A673 (cell line): ENCODE measurements around the gene NFIC. TPM values are rescaled to one million over a fixed set of nuclear protein-coding genes. Genes with fewer than 3 reads are reported as not detected.

Experiments
- BruUV-seq: library from RNA; stranded (reverse); fragments of 400-500 nt; replicated peaks from 2 replicates; lab custom pipeline; 2021; lab: Mats Ljungman, UMichigan
- CTCF ChIA-PET: fragments of 300-600 bp; sonication (Branson Sonifier 250); formaldehyde crosslinking; loops from one replicate; lab custom pipeline; 2022; ENCODE audit warnings: antibody characterized with exemption; lab: Charles Lee
- POLR2A ChIA-PET: fragments of 300-600 bp; sonication (Branson Sonifier 250); formaldehyde crosslinking; loops from one replicate; lab custom pipeline; 2022; ENCODE audit warnings: antibody characterized with exemption; ENCODE audit not compliant: low non-redundant PET; lab: Charles Lee
- DNase-seq: peaks from one replicate; pipeline ENCODE4 v3.0.0-alpha.2; 2015; ENCODE audit warnings: low spot score
- H3K27ac ChIP-seq: fragments of 200-600 bp; sonication (generic); 2 replicates; pipeline ENCODE4 v1.5.1; 2016; ENCODE audit warnings: mixed run types, low read depth, mild to moderate bottlenecking, mixed read lengths, antibody characterized with exemption, low read length; ENCODE audit not compliant: poor library complexity, severe bottlenecking
- H3K27me3 ChIP-seq: fragments of 200-600 bp; sonication (generic); replicated peaks from 2 replicates; pipeline ENCODE4 v1.6.1; 2017; ENCODE audit warnings: mixed run types, low read depth, mild to moderate bottlenecking, mixed read lengths, antibody characterized with exemption, low read length; ENCODE audit not compliant: insufficient read depth, poor library complexity
- H3K36me3 ChIP-seq: fragments of 200-600 bp; sonication (generic); 2 replicates; pipeline ENCODE4 v1.6.1; 2016; ENCODE audit warnings: mixed run types, mild to moderate bottlenecking, mixed read lengths, antibody characterized with exemption, low read length; ENCODE audit not compliant: insufficient read depth, poor library complexity, severe bottlenecking
- H3K4me1 ChIP-seq: fragments of 200-600 bp; sonication (generic); 2 replicates; pipeline ENCODE4 v1.6.1; 2017; ENCODE audit warnings: mixed run types, mild to moderate bottlenecking, mixed read lengths, antibody characterized with exemption, low read length; ENCODE audit not compliant: insufficient read depth, poor library complexity, severe bottlenecking
- H3K4me3 ChIP-seq: fragments of 200-600 bp; sonication (generic); 2 replicates; pipeline ENCODE4 v1.5.1; 2016; ENCODE audit warnings: low read depth, mixed run types, mild to moderate bottlenecking, mixed read lengths, low read length; ENCODE audit not compliant: poor library complexity, severe bottlenecking
- H3K9me3 ChIP-seq: fragments of 200-600 bp; sonication (generic); 2 replicates; pipeline ENCODE4 v1.6.1; 2016; ENCODE audit warnings: mixed run types, low read depth, mild to moderate bottlenecking, mixed read lengths, antibody characterized with exemption, low read length; ENCODE audit not compliant: poor library complexity, severe bottlenecking
- CTCF ChIP-seq: fragments of 300-800, 200-600 bp; sonication (generic); conservative IDR thresholded peaks from 2 replicates; pipeline ENCODE4 v1.5.1; 2017; ENCODE audit warnings: low read depth, mild to moderate bottlenecking, antibody characterized with exemption, low read length, moderate library complexity, mixed read lengths
- EZH2 ChIP-seq: fragments of 200-600 bp; sonication (generic); IDR thresholded peaks from 2 replicates; pipeline ENCODE4 v1.6.1; 2017; ENCODE audit warnings: borderline replicate concordance, low read depth, mild to moderate bottlenecking, mixed read lengths, antibody characterized with exemption, low read length; ENCODE audit not compliant: poor library complexity, severe bottlenecking
- intact Hi-C: fragments of 100-400 bp; cut with micrococcal nuclease; formaldehyde crosslinking; loops from one replicate; pipeline ENCODE4 v1.10.0; 2022; ENCODE audit not compliant: unreplicated experiment
- total RNA-seq: library from RNA; stranded (reverse); gene quantifications from 2 replicates; pipeline ENCODE4 v1.2.3, GENCODE V29; 2021

The NFIC gene
- total RNA-seq, 1 experiment from 2014 or later, result 112 TPM

GRCh38 chr19:3475449-3475848 is 109.1 kb downstream of the NFIC start:
- peaks cover under 1% of the 10 kb centered on the region for H3K27me3 ChIP-seq
- no TSS peak for BruUV-seq
- DNase-seq, result no peak
- H3K4me1 ChIP-seq, result no peaks in the 10 kb centered on the region
- POLR2A ChIA-PET, result no interaction called here
- no peaks in the 10 kb centered on the region for H3K9me3 ChIP-seq
- intact Hi-C loops, result no loop called here
- no peak for TF ChIP-seq EZH2
- no peak for TF ChIP-seq CTCF
- H3K4me3 ChIP-seq, result no peak overlapping the region
- CTCF ChIA-PET, result no interaction called here
- H3K27ac ChIP-seq, result no peak overlapping the region
- no peaks in the 10 kb centered on the region for H3K36me3 ChIP-seq

DNA sequence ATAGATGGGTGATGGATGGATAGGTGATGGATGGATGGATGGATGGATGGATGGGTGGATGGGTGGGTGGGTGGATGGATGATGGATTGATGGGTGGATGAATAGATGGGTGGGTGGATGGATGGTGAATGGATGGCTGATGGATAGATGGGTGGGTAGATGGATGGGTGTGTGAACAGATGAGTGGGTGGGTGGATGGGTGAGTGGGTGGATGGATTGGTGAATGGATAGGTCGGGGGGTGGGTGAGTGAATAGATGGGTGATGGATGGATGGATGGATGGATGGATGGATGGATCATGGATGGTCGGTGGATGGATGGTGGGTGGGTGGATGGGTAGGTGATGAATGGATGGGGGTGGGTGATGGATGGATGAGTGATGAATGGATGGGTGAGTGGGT is 110.4 kb downstream of the NFIC start:
- DNase-seq, result no peak
- no peak overlapping the region for H3K4me3 ChIP-seq
- H3K27me3 ChIP-seq, result peaks cover 12% of the 10 kb centered on the region
- BruUV-seq, result no TSS peak
- no peaks in the 10 kb centered on the region for H3K4me1 ChIP-seq
- H3K36me3 ChIP-seq, result no peaks in the 10 kb centered on the region
- ChIA-PET CTCF (interaction anchor here (1.0 kb wide), 1 partner anchor 8 kb away, joined by 3 read pairs; no protein-coding TSS in a partner anchor), POLR2A (no interaction called here)
- H3K9me3 ChIP-seq, result no peaks in the 10 kb centered on the region
- intact Hi-C loops, result no loop called here
- no peak overlapping the region for H3K27ac ChIP-seq
- TF ChIP-seq EZH2 (no peak), CTCF (no peak)

DNA sequence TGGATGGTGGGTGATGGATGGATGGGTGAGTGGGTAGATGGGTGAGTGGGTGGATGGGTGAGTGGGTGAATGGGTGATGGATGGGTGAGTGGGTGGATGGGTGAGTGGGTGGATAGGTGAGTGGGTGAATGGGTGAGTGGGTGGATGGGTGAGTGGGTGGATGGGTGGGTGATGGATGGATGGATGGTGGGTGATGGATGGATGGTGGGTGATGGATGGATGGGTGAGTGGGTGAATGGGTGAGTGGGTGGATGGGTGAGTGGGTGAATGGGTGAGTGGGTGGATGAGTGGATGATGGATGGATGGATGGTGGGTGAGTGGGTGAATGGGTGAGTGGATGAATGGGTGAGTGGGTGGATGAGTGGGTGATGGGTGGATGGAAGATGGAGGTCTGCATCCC is 111.1 kb downstream of the NFIC start:
- H3K4me3 ChIP-seq, result no peak overlapping the region
- DNase-seq, result no peak
- H3K27me3 ChIP-seq, result peaks cover 18% of the 10 kb centered on the region
- H3K36me3 ChIP-seq, result no peaks in the 10 kb centered on the region
- no peaks in the 10 kb centered on the region for H3K4me1 ChIP-seq
- H3K27ac ChIP-seq, result no peak overlapping the region
- CTCF ChIA-PET, result no interaction called here
- no peaks in the 10 kb centered on the region for H3K9me3 ChIP-seq
- intact Hi-C loops, result no loop called here
- BruUV-seq, result no TSS peak
- no peak for TF ChIP-seq EZH2
- no peak for TF ChIP-seq CTCF
- POLR2A ChIA-PET, result no interaction called here
